NB4 (cell line): ENCODE results near the gene AFF1.

Experiments
- MAX ChIP-seq: IDR thresholded peaks from 2 replicates; pipeline ENCODE4 v1.6.1; 2011; ENCODE audit warnings: low read depth, low read length
- TF ChIP-seq, protein P1 (sequence below): IDR thresholded peaks from one replicate; pipeline ENCODE4 v1.5.1; 2012; ENCODE audit warnings: low read depth, low read length

GRCh38 chr4:86898562-86898961, 36.2 kb upstream of the AFF1 start:
- TF ChIP-seq, protein P1, sequence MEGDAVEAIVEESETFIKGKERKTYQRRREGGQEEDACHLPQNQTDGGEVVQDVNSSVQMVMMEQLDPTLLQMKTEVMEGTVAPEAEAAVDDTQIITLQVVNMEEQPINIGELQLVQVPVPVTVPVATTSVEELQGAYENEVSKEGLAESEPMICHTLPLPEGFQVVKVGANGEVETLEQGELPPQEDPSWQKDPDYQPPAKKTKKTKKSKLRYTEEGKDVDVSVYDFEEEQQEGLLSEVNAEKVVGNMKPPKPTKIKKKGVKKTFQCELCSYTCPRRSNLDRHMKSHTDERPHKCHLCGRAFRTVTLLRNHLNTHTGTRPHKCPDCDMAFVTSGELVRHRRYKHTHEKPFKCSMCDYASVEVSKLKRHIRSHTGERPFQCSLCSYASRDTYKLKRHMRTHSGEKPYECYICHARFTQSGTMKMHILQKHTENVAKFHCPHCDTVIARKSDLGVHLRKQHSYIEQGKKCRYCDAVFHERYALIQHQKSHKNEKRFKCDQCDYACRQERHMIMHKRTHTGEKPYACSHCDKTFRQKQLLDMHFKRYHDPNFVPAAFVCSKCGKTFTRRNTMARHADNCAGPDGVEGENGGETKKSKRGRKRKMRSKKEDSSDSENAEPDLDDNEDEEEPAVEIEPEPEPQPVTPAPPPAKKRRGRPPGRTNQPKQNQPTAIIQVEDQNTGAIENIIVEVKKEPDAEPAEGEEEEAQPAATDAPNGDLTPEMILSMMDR: peak; percentile 14
- TF ChIP-seq MAX: no peak
